Urinary bladder (tissue), 4 donors: ENCODE results near the gene MELK. TPM values are rescaled to one million over a fixed set of nuclear protein-coding genes. Genes with fewer than 3 reads are reported as not detected.
"Not testable (repeated sequence)": the region's sequence is repeated elsewhere in the genome, so short reads cannot be mapped to it uniquely, and the experiment has no call there.

Source experiments
- DNase-seq: peaks from one replicate; pipeline ENCODE4 v3.0.0-alpha.2; 2015; ENCODE audit errors: extremely low spot score
- H3K27ac ChIP-seq: one replicate; pipeline ENCODE4 v1.5.1; 2013; ENCODE audit warnings: low read depth, mild to moderate bottlenecking, moderate library complexity
- H3K36me3 ChIP-seq: one replicate; pipeline ENCODE4 v1.6.1; 2013; ENCODE audit warnings: mild to moderate bottlenecking, moderate library complexity; ENCODE audit not compliant: insufficient read depth
- H3K4me1 ChIP-seq: one replicate; pipeline ENCODE4 v1.6.1; 2013; ENCODE audit warnings: mild to moderate bottlenecking, moderate library complexity; ENCODE audit not compliant: insufficient read depth
- H3K4me3 ChIP-seq: one replicate; pipeline ENCODE4 v1.5.1; 2013; ENCODE audit warnings: low read depth, low read length
- WGBS: extraction: QIAGEN DNeasy Blood & Tissue Kit; methylation state at CpG from one replicate; pipeline ENCODE4 v1.1.7; 2013; 5-methylcytosine and 5-hydroxymethylcytosine counted together
- polyA plus RNA-seq: library from polyadenylated mRNA; stranded (reverse); fragments of 200-250 nt; gene quantifications from one replicate; pipeline ENCODE4 v1.2.3, GENCODE V29; 2013
- total RNA-seq: library from RNA; depleted of rRNA; stranded (reverse); fragments of >200 nt; gene quantifications from one replicate; pipeline ENCODE4 v1.2.3, GENCODE V29; 2014
- donor health status: healthy with polysubstance abuse.
- donor health status: healthy.

Gene MELK
- total RNA-seq (18.9 TPM), polyA plus RNA-seq (0.44 TPM)

DNA sequence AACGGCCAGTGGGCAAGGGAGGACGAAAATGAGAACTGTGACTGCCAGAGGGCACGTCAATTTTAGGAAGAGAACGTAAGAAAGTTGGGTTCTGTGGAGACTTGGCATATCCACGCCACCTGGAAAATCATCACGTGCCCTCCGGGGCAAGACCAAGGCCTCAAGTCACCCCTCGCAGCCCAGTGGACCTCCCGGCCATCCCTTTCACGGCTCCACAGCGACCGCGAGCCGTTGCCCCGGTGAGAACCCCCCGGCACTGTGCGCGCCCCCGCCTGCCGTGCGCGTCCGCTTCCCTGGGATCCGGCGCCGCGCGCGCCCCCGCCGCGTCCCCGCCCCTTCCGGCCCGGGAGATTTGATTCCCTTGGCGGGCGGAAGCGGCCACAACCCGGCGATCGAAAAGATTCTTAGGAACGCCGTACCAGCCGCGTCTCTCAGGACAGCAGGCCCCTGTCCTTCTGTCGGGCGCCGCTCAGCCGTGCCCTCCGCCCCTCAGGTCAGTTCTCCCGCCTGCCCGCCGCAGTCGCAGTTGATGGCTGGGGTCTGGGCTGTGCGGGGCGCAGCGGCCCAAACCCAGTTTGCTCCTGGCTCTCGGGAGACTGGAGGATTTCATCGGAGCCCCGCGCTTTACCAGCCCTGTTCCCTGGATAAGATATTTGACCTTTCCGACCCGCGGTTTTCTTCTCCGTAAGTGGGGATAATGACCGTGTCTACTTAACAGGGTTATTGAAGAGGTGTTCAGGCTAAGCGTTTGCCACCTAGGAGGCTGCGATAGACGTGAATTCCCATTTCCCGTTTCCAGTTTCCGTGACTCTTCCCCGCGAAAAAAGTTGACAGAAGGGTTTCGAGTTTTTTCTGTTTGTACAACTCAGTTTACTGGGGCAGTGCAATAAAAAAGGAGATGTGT is at the start of gene MELK:
Gene MELK (plus strand): TSS at position 381 of the 904 bp plus-strand sequence. CDS start 8,787 bp downstream, outside the sequence.
- Histone ChIP-seq H3K36me3 (peaks cover 3% of the 10 kb centered on the region), H3K4me3 (peak within 1 kb of the TSS; percentile 80), H3K27ac (no peak within 1 kb of the TSS), H3K4me1 (no peaks in the 10 kb centered on the region)
- WGBS = under 1% methylated on average over 74 of the region's 74 CpGs
- DNase-seq = peak; percentile 55

GRCh38 chr9:36530224-36530623 is 42.5 kb upstream of the MELK start:
- Histone ChIP-seq H3K27ac (no peak overlapping the region), H3K36me3 (no peaks in the 10 kb centered on the region), H3K4me3 (no peak overlapping the region), H3K4me1 (no peaks in the 10 kb centered on the region)
- 84% methylated on average over 2 of the region's 2 CpGs for WGBS
- no peak for DNase-seq

- no peak overlapping the region for H3K4me3 ChIP-seq
- DNase-seq = no peak
- H3K36me3 ChIP-seq = no peaks in the 10 kb centered on the region
- H3K4me1 ChIP-seq = no peaks in the 10 kb centered on the region
- no peak overlapping the region for H3K27ac ChIP-seq
- WGBS = 63% methylated on average over 3 of the region's 3 CpGs
These were observed 40.3 kb upstream of the MELK start for GRCh38 chr9:36532353-36532752.

DNA sequence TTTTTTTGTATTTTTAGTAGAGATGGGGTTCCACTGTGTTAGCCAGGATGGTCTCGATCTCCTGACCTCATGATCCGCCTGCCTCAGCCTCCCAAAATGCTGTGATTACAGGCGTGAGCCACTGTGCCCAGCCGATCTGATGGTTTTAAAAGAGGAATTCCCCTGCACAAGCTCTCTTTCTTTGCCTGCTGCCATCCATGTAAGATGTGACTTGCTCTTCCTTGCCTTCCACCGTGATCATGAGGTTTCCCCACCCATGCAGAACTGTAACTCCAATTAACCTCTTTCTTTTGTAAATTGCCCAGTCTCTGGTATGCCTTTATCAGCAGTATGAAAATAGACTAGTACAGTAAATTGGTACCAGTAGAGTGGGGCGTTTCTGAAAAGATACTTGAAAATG is 39.0 kb upstream of the MELK start:
- not testable (repeated sequence) for H3K4me3 ChIP-seq, H3K27ac ChIP-seq, H3K4me1 ChIP-seq, DNase-seq, H3K36me3 ChIP-seq
- 89% methylated on average over 6 of the region's 6 CpGs for WGBS

- H3K36me3 ChIP-seq = no peaks in the 10 kb centered on the region
- no peak overlapping the region for H3K4me3 ChIP-seq
- no peak overlapping the region for H3K27ac ChIP-seq
- no peak for DNase-seq
- H3K4me1 ChIP-seq = no peaks in the 10 kb centered on the region
- 96% methylated on average over 1 of the region's 1 CpG for WGBS
These were observed 37.6 kb upstream of the MELK start for GRCh38 chr9:36535107-36535506.

DNA sequence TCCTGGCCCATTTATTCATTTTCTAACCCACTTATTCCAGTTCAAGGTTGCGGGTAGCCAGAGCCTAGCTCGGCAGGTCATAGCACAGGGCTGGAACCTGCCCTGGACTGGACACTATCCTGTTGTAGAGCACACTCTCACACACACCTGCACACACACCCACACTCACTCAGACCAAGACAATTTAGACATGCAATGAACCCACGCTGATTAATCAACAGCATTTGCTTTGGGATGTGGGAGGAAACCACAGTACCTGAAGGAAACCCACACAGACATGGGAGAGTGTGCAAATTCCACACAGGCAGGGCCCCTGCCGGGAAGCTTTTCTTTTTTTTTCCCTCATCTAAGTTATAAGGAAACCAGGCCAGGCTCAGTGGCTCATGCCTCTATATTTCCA is 34.8 kb upstream of the MELK start:
- H3K4me3 ChIP-seq = no peak overlapping the region
- no peaks in the 10 kb centered on the region for H3K36me3 ChIP-seq
- no peak for DNase-seq
- WGBS = 89% methylated on average over 4 of the region's 4 CpGs
- no peak overlapping the region for H3K27ac ChIP-seq
- H3K4me1 ChIP-seq = no peaks in the 10 kb centered on the region

GRCh38 chr9:36542355-36542754 is 30.3 kb upstream of the MELK start:
- Histone ChIP-seq H3K4me1 (no peaks in the 10 kb centered on the region), H3K36me3 (no peaks in the 10 kb centered on the region), H3K27ac (no peak overlapping the region), H3K4me3 (no peak overlapping the region)
- 90% methylated on average over 7 of the region's 7 CpGs for WGBS
- no peak for DNase-seq

DNA sequence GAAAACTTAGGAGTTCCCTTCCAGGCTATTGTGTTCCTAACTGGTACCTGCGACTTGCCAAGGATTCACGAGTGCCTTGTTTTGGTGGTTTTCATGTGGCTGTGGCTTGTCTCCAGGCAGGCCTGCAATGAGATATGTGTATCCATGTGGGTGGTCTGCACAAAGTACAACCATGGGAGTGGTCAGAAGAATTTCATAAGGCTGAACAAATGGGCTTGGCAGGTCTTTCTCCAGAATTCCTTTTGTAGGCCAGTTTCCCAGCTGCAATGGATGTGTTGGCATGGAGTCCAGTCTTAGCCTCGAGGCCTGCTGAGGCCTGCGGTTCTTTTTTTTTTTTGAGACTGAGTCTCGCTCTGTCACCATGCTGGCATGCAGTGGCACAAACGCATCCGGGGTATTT is 28.8 kb upstream of the MELK start:
- no peaks in the 10 kb centered on the region for H3K4me1 ChIP-seq
- H3K27ac ChIP-seq = no peak overlapping the region
- WGBS = 47% methylated on average over 7 of the region's 7 CpGs
- no peak overlapping the region for H3K4me3 ChIP-seq
- no peak for DNase-seq
- no peaks in the 10 kb centered on the region for H3K36me3 ChIP-seq

GRCh38 chr9:36547598-36547997 is 25.1 kb upstream of the MELK start:
- 56% methylated on average over 3 of the region's 3 CpGs for WGBS
- Histone ChIP-seq H3K4me1 (no peaks in the 10 kb centered on the region), H3K27ac (no peak overlapping the region), H3K36me3 (no peaks in the 10 kb centered on the region), H3K4me3 (no peak overlapping the region)
- DNase-seq = no peak

- Histone ChIP-seq H3K36me3 (no peaks in the 10 kb centered on the region), H3K27ac (no peak overlapping the region)
- 75% methylated on average over 1 of the region's 1 CpG for WGBS
These were observed 24.2 kb upstream of the MELK start for GRCh38 chr9:36548454-36548853.

DNA sequence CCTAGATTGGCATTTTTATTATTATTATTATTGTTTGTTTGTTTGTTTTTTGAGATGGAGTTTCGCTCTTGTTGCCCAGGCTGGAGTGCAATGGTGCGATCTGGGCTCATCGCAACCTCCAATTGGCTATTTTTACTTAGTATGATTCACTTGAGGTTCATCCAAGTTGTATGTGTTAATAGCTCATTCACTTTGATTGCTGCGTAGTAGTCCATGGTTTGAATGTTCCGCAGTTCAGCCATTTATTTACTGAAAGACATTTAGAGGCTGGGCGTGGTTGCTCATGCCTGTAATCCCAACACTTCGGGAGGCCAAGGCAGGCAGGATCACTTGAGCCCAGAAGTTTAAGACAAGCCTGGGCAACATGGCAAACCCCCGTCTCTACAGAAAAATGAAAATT is 22.6 kb upstream of the MELK start:
- H3K27ac ChIP-seq = no peak overlapping the region
- no peaks in the 10 kb centered on the region for H3K4me1 ChIP-seq
- no peak overlapping the region for H3K4me3 ChIP-seq
- H3K36me3 ChIP-seq = no peaks in the 10 kb centered on the region
- 92% methylated on average over 8 of the region's 8 CpGs for WGBS
- no peak for DNase-seq

More at GRCh38 chr9:36548454-36548853, 24.2 kb upstream of the MELK start:
- DNase-seq = no peak
- H3K4me3 ChIP-seq = no peak overlapping the region
- H3K4me1 ChIP-seq = no peaks in the 10 kb centered on the region

GRCh38 chr9:36550631-36551098 is 22.0 kb upstream of the MELK start:
- not testable (repeated sequence) for H3K36me3 ChIP-seq, H3K27ac ChIP-seq, H3K4me1 ChIP-seq, H3K4me3 ChIP-seq, DNase-seq
- 87% methylated on average over 10 of the region's 10 CpGs for WGBS

DNA sequence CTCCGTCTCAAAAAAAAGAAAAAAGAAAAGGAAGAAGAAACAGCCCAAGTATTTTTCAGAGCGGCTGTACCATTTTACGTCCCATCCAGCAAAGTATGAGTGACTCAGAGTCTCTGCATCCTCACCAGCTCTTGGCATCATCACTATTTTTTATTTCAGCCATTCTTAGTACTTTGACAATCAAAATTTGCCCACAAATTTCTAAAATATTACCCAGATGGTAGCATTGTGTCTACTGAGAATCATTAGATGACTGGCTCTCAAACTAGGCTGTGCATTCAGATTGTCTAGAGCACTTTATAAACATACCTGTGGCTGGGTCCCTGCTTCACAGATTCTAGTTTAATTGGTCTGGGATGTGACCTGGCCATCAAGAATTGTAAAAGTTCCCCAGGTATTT is 21.6 kb upstream of the MELK start:
- 88% methylated on average over 3 of the region's 3 CpGs for WGBS
- no peaks in the 10 kb centered on the region for H3K4me1 ChIP-seq
- no peaks in the 10 kb centered on the region for H3K36me3 ChIP-seq
- no peak overlapping the region for H3K4me3 ChIP-seq
- H3K27ac ChIP-seq = no peak overlapping the region
- DNase-seq = no peak

DNA sequence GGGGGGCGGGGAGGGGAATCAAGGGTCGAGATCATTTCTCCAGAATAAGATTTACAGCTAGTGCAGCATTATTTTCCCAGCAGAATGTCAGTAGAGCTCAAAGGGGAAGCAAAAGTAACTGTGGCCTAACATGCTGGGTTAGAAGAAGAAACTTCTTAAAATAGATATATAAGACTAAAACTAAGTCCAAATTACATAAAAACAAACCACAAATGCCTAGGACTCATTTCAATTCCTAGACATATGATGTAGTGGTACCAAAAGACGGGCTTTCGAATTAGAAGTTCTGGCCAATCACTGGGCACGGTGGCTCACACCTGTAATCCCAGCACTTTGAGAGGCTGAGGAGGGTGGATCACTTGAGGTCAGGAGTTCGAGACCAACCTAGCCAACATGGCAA is 20.8 kb upstream of the MELK start:
- H3K36me3 ChIP-seq = no peaks in the 10 kb centered on the region
- no peaks in the 10 kb centered on the region for H3K4me1 ChIP-seq
- DNase-seq = no peak
- no peak overlapping the region for H3K4me3 ChIP-seq
- 87% methylated on average over 6 of the region's 6 CpGs for WGBS
- H3K27ac ChIP-seq = no peak overlapping the region
